Activated CD4-positive, alpha-beta T cell treated with anti-CD3 and anti-CD28 coated beads, Interleukin-2, Interleukin-4, amounts not matched to agents 100 ng/mL and 50 ng/mL, durations not matched to agents 16 hours and 8 hours (primary cell): Measurements from ENCODE around the gene GRAMD4.

ENCODE experiments used
- DNase-seq: peaks from one replicate; pipeline ENCODE4 v3.0.0-alpha.2; 2020; ENCODE audit warnings: low spot score

The GRAMD4 gene

DNA sequence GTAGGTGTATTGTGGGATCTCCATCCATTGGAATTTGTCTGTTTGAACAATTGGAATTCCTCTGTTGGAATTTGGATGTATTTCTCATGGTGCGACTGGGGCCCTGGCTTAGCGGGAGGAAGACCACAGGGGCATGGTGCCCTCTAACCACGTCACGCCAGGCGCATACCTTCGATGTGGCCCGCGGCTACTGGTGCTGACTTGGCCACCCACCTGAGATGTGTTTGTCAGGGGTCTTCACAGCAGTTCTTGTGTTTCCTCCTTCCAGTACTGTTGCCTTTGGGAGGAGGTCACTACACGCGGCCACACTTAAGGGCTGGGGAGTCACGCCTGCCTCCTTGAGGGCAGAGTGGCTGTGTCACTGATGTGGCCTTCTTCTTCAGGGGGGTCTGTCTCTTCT, 36.6 kb upstream of the GRAMD4 start:
- no peak for DNase-seq

DNA sequence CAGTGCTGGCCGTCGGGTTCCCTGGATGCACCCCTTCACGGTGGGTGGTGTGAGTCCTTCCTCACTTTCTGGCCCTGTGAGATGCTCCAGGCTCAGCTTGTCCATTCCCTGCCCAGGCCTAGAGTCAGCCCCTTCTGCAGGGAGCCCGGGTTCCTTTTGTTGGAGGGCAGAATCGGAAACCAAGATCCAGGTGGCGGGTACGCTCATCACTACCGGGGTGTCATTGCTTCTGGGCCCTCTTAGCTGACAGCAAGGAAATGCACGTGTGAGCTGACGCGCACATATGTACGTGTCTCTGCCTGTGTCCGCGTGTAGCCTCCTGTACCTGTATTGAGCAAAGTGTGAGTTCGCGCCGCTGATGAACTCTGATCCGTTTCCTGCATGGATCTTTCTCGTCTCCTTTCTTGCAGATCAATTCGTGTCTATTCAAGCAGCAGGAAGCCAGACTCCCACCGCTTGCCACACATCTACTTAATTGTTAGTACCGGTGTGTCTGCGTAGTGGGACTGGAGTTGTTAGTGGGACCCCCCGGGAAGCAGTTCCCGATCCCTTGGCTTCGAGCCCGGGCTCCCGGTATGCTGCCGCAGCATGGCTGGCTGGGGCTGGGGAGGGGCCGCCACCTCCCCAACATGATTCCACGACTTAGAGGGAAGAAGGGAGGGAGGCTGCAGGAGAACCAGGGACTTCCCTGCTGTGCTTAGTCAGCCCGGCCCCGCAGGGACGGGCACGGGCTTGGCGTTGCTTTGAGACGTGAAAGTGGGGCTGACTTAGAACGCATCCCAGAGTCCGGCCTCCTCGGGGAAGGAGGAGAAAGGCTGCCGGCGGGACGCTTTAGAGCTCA, 35.9 kb upstream of the GRAMD4 start:
- no peak for DNase-seq

DNA sequence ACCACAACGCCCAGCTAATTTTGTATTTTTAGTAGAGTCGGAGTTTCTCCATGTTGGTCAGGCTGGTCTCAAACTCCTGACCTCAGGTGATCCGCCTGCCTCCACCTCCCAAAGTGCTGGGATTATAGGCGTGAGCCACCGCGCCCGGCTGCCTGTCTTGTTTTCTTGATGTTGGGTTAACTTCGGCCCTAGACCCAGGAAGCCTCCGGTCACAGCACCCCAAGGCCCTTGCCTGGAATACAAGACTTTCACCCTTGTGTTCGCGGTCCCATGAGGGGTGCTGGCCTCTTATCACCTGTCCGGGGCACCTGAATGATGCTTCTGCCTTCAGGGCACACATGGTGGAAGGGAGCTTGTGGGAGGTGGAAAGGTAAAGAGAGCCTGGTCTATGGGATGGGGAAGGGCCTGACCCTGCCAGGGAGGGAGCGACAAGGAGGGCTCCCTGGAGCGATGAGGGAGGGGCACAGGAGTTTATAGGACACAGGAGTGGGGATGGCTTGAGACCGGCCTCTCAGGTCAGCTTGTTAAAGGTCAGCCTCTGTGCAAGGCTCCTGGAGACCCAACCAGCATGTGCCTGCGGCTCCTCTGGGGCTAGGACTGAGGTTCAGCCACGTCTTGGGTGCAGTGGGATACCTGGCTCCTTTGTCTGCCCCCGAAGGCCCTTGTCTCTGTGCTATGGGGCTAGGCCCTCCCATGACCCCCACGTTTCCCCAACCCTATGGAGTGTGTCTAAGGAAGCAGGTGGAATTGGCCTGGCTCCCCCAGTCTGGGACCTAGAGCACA, 34.7 kb upstream of the GRAMD4 start:
- DNase-seq: no peak

DNA sequence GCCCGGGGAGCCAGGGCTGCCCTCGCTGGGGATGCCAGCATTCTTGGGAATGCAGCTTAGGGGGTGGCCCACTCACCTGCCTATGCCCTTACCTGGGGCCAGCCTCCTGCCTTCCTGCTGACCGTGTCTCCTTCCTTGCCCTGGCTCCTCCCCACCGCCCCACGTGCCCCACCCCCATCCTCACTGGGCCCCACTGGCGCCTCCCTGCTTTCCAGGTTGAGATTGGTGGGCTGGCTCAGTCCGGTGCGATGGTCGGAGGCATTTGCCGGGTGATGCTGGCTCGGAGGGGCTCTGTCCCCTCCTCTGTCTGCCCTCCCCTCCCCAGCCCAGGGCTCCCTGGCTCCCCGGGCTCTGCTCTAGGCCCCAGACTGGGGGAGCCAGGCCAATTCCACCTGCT, 34.1 kb upstream of the GRAMD4 start:
- no peak for DNase-seq

DNA sequence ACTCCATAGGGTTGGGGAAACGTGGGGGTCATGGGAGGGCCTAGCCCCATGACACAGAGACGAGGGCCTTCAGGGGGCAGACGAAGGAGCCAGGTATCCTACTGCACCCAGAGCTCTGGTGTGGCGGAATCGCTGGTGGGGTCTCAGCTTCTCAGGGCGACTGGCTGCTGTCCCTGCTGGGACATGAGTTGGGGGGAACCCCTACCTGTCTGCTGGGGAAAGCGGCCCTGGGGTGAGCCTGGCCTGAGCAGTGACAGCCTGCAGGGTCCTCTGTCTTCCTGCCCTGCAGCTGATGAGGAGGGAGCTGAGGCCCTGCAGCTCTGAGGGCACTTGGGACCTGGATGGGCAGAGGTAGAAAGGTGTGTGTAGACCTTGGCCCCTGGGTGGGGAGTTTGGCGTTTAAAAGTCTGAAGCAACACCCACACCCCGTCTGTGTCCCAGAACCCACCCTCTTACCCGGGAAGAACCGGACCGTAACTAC, 33.6 kb upstream of the GRAMD4 start:
- no peak for DNase-seq

DNA sequence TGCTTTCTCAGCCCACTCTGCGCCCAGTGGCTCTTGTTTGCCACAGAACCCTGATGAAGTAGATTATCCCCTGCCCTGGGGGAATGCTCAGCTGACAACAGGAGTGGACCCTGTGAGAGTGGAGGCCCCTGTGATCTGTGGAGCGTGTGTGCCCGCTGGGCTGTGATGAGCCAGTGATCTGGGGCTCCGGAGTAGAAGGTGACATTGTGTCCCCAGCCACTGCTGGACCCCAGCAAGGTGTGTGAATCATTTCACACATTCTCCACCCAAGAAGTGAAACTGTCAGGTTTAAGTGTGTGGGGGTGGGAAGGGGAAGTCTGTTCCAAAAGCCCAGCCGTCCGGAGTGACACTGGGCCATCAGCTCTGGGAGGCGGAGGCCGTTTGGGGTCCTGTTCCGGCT, 33.1 kb upstream of the GRAMD4 start:
- DNase-seq: peak; percentile 25

GRCh38 chr22:46587492-46588278, 32.5 kb upstream of the GRAMD4 start:
- peak; percentile 25 for DNase-seq

- no peak for DNase-seq
Measured at GRCh38 chr22:46588279-46589140, 31.7 kb upstream of the GRAMD4 start.

DNA sequence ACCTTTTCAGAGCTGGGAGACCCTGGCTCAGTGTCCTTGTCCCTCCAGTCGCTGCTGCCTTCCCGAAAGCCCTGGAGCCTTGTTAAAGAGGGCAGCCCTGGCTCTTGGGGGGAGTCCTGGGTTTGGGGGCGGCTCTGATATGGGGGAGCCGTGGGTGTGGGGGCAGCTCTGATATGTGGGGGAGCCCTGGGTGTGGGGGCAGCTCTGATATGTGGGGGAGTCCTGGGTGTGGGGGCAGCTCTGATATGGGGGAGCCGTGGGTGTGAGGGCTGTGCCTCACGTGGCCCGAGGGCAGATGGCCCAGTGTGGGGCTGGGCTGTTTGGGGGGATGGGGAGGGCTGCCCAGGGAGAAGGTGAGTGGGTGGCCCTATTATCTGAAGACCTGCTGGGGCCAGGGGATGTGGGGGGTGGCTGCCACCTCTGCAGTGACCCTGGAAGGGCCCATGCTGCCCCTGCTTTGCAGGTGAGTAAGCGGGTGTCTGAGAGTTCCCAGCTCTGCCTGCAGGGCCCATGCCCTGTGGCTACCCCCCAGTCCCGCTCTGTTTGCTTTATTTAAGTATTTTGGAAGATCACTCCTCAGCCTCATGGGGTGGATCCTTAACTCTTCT, 30.9 kb upstream of the GRAMD4 start:
- no peak for DNase-seq

GRCh38 chr22:46589871-46590271, 30.3 kb upstream of the GRAMD4 start:
- no peak for DNase-seq

DNA sequence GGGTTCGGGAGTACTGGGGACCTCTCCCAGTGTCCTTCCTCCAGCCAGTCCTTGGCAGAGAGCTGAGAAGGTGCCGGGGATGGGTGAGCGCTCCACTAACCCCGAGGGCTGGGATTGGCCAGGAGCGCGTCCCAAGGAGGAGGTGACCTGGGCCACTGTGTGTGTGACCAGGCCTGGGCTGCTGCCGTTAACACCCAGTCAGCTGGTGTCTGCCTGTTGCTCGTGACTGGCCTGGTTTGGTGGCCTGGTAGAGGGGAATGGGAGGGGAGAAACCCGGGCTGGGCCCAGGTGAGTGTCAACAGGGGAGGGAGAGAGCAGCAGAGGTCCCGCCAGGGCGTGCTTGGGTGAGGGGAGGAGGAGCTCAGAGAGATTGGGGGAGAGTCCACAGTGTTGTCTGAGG, 29.9 kb upstream of the GRAMD4 start:
- DNase-seq: no peak

- no peak for DNase-seq
Measured at GRCh38 chr22:46591930-46592329, 28.3 kb upstream of the GRAMD4 start.

GRCh38 chr22:46592390-46592872, 27.8 kb upstream of the GRAMD4 start:
- DNase-seq: peak; percentile 62

DNA sequence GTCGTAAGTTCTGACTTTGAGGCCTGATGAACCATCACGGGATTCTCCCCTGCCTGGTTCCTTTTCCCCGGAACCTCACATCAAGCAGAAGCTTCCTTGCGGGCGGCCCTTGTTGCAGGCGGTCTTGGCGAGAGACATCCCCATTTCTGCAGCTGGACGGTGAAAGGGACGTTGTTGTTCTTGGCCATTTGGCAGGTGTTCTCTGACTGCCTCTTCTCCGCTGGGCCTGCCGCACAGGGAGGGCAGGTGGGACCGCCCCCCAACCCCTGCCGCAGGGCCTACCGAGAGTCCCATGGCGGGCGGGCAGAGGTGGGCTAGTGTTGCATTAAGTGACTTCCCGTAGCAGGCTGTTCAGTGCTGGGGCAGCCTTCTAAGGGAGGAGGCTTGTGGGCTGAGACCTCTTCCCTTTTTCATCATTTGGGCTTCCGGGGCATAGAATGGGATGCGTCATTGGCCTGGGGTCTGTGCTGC, 26.9 kb upstream of the GRAMD4 start:
- no peak for DNase-seq

GRCh38 chr22:46593996-46594946, 25.9 kb upstream of the GRAMD4 start:
- DNase-seq: no peak

DNA sequence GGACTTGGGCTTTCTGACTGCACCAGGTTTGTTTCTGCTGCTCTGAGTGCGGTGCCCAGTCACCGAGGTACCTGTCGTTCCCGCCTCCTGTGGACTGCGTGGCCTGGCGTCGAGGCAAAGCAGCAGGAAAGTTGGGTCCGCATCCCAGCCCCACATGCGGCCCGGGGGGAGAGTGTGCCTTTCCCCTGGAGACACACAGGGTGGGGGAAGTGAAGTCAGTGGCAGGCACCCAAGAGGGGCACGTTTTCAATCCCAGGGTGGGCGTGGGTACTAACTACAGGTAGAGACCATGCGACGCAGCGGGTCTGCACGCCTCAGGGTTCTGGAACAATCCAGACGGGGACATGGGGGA, 25.3 kb upstream of the GRAMD4 start:
- DNase-seq: no peak

DNA sequence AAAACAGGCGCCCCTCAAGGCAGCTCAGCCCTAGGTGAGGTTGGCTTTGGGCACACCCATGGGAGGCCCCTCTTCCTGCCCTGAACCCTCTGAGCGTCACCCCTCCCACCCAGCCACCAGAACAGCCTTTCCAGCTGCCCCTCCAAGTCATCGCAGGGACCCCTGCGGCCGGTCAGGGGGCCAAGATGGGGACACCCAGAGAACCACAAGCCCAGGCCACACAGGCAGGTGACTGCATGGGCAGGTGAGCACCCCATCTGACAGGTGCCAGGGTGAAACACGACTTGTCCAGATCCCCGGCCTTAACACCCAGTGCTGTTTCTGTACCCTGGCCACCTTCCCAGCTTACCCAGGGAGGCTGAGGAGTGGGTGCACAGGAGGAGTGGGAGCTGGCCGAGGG, 24.6 kb upstream of the GRAMD4 start:
- DNase-seq: no peak

DNA sequence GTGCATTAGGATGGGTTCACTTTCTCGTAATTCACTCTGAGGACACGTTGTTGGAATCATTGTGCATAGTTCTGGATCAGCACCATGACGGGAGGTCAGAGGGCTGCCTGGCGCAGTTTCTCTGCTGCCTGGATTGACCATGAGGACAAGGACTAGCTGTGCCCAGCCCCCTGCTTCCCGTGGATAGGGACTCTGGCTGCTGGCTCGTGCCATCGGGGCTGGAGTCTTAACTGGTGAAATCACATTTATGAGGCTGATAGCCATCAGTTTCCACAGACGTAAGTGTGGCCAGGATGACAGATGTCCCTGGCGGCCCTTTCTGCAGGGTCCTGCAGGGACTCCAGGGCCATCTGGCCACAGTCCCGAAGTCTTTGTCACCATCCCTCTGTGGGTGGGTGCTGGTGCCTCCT, 24.1 kb upstream of the GRAMD4 start:
- DNase-seq: no peak

- DNase-seq: no peak
Measured at GRCh38 chr22:46596819-46597218, 23.4 kb upstream of the GRAMD4 start.

DNA sequence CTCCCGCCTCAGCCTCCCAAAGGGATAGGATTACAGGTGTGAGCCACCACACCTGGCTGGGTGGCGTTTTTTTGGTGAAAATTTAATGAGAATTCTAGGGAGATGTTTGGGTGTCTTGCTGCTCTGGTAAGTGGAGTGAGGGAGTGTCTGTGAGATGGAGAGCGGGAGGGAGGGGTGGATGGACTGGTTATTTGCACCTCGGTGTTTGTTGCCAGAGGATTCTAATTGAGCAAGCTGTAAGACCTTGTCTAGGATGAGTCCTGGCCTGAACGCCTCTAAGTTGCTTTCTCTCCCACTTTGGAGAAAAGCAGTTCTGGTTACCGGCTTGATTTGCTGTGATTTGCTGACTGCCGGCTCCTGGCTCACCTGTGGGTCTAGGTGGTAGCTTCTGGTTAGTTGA, 22.0 kb upstream of the GRAMD4 start:
- DNase-seq: no peak
